CD14-positive monocyte (primary cell): ENCODE data around the gene LOXHD1. TPM values are rescaled to one million over a fixed set of nuclear protein-coding genes. Genes with fewer than 3 reads are reported as not detected.

Source experiments
- DNase-seq, 3 donors: peaks; one replicate each; pipeline ENCODE4 v3.0.0-alpha.2; 2011 to 2022
- H2AFZ ChIP-seq: 2 replicates; pipeline ENCODE4 v1.6.0; 2012; ENCODE audit warnings: mild to moderate bottlenecking, low read depth, low read length, inconsistent platforms; ENCODE audit not compliant: insufficient read depth, poor library complexity, severe bottlenecking
- H3K27ac ChIP-seq, 2 donors: 1 replicate in 1 of 2; 2 replicates in 1 of 2; pipeline ENCODE4 v1.5.1; 2012 to 2013; ENCODE audit warnings: low read length in 2 of 2, control low read depth in 1 of 2, inconsistent platforms in 1 of 2, low read depth in 1 of 2, mild to moderate bottlenecking in 1 of 2
- H3K27me3 ChIP-seq, 2 donors: one replicate each; pipeline versions ENCODE4 v1.6.0 to v1.6.1; 2011 to 2013; ENCODE audit warnings: low read length in 2 of 2; ENCODE audit not compliant: control insufficient read depth in 2 of 2, insufficient read depth in 2 of 2
- H3K36me3 ChIP-seq, 2 donors: replicated peaks in 1 of 2; 1 replicate in 1 of 2; 2 replicates in 1 of 2; pipeline versions ENCODE4 v1.5.1 to v1.6.1; 2012 to 2013; ENCODE audit warnings: low read length in 2 of 2, control low read depth in 1 of 2, inconsistent platforms in 1 of 2, mild to moderate bottlenecking in 1 of 2; ENCODE audit not compliant: insufficient read depth in 2 of 2, control insufficient read depth in 1 of 2
- H3K4me1 ChIP-seq, 2 donors: 1 replicate in 1 of 2; 2 replicates in 1 of 2; pipeline versions ENCODE4 v1.5.1 to v1.6.1; 2012 to 2013; ENCODE audit warnings: low read length in 2 of 2, control low read depth in 1 of 2, inconsistent platforms in 1 of 2, mild to moderate bottlenecking in 1 of 2, moderate library complexity in 1 of 2; ENCODE audit not compliant: insufficient read depth in 2 of 2, control insufficient read depth in 1 of 2
- H3K4me2 ChIP-seq: replicated peaks from 2 replicates; pipeline ENCODE3; 2012; ENCODE audit warnings: low read length, moderate library complexity, mild to moderate bottlenecking; ENCODE audit not compliant: poor library complexity, severe bottlenecking; ENCODE audit errors: extremely low read depth
- H3K4me3 ChIP-seq, 3 experiments: fragments of 200-600 bp in 1 of 3; sonication (generic) in 1 of 3; replicated peaks in 1 of 3; 1 replicate in 2 of 3; 2 replicates in 1 of 3; pipeline ENCODE4 v1.5.1; 2011 to 2013; ENCODE audit warnings: low read length in 3 of 3, mild to moderate bottlenecking in 3 of 3, control low read depth in 2 of 3, low read depth in 2 of 3, inconsistent platforms in 1 of 3, moderate library complexity in 1 of 3
- H3K79me2 ChIP-seq: 2 replicates; pipeline ENCODE4 v1.6.0; 2012; ENCODE audit warnings: mild to moderate bottlenecking, control low read depth, inconsistent platforms, low read length, moderate library complexity; ENCODE audit not compliant: insufficient read depth
- H3K9ac ChIP-seq: 2 replicates; pipeline ENCODE4 v1.6.0; 2017; ENCODE audit warnings: low read length, mild to moderate bottlenecking; ENCODE audit not compliant: insufficient read depth, poor library complexity, severe bottlenecking
- H3K9me3 ChIP-seq, 2 donors: replicated peaks in 1 of 2; 1 replicate in 1 of 2; 2 replicates in 1 of 2; pipeline versions ENCODE4 v1.5.1 to v1.6.1; 2012 to 2013; ENCODE audit warnings: low read length in 2 of 2, control low read depth in 1 of 2; ENCODE audit not compliant: control insufficient read depth in 1 of 2, insufficient read depth in 1 of 2
- H4K20me1 ChIP-seq: 2 replicates; pipeline ENCODE4 v1.6.0; 2012; ENCODE audit warnings: mild to moderate bottlenecking, low read length, control low read depth, moderate library complexity; ENCODE audit not compliant: insufficient read depth
- H3K27ac Mint-ChIP-seq, 7 donors: one replicate each; pipeline ENCODE4 v1.8.0; 2020; ENCODE audit warnings: mild to moderate bottlenecking in 7 of 7, mixed read lengths in 7 of 7, moderate library complexity in 6 of 7, inconsistent platforms in 2 of 7
- H3K27me3 Mint-ChIP-seq, 3 donors: one replicate each; pipeline ENCODE4 v1.8.0; 2021 to 2022; ENCODE audit warnings: low read depth in 3 of 3, mild to moderate bottlenecking in 3 of 3, mixed read lengths in 3 of 3, moderate library complexity in 3 of 3, inconsistent platforms in 1 of 3
- H3K36me3 Mint-ChIP-seq, 2 donors: one replicate each; pipeline ENCODE4 v1.8.0; 2020; ENCODE audit warnings: mixed read lengths in 2 of 2, inconsistent platforms in 1 of 2, mild to moderate bottlenecking in 1 of 2
- H3K4me1 Mint-ChIP-seq: one replicate; pipeline ENCODE4 v1.8.0; 2020; ENCODE audit warnings: mild to moderate bottlenecking, mixed read lengths
- H3K4me3 Mint-ChIP-seq, 2 donors: one replicate each; pipeline ENCODE4 v1.8.0; 2020; ENCODE audit warnings: mild to moderate bottlenecking in 2 of 2, mixed read lengths in 2 of 2, moderate library complexity in 1 of 2
- H3K9me3 Mint-ChIP-seq, 7 donors: one replicate each; pipeline ENCODE4 v1.8.0; 2020 to 2022; ENCODE audit warnings: mixed read lengths in 7 of 7, mild to moderate bottlenecking in 6 of 7, moderate library complexity in 6 of 7, inconsistent platforms in 2 of 7
- CTCF ChIP-seq: fragments of 200-600 bp; IDR thresholded peaks from one replicate; pipeline ENCODE4 v1.8.0; 2022; ENCODE audit warnings: antibody characterized with exemption, mild to moderate bottlenecking
- WGBS: methylation state at CpG from one replicate; pipeline ENCODE4 v1.1.5; 2013; ENCODE audit warnings: missing lambda C conversion rate; ENCODE audit not compliant: insufficient coverage; 5-methylcytosine and 5-hydroxymethylcytosine counted together
- intact Hi-C, 2 donors: fragments of 100-400 bp; cut with micrococcal nuclease; formaldehyde crosslinking; loops; one replicate each; pipeline versions ENCODE4 v1.15.0 to v1.15.1; 2023
- polyA plus RNA-seq, 3 donors: library from polyadenylated mRNA; depleted of rRNA in 1 of 3; unstranded in 2 of 3; stranded (reverse) in 1 of 3; fragments of 300-500 nt in 2 of 3; fragments of >200 nt in 1 of 3; fragmentation: Illumina TruSeq in 2 of 3; gene quantifications; 1 replicate in 2 of 3; 2 replicates in 1 of 3; pipeline ENCODE4 v1.2.3, GENCODE V29; 2012 to 2021

LOXHD1 gene
- polyA plus RNA-seq, 3 donors: 0.33 to 10.9 (median 0.61) TPM

- H3K36me3 Mint-ChIP-seq: no peaks in the 10 kb centered on the region
- DNase-seq: no peak
- H3K4me3 Mint-ChIP-seq: no peak overlapping the region
- peak overlapping the region in 1 of 7 donors; percentile 11 for H3K27ac Mint-ChIP-seq
- Histone ChIP-seq H4K20me1 (no peaks in the 10 kb centered on the region), H3K4me3 (no peak overlapping the region), H2AFZ (no peak overlapping the region), H3K36me3 (no peaks in the 10 kb centered on the region), H3K4me1 (peaks cover 6% of the 10 kb centered on the region in 2 donors), H3K27me3 (no peaks in the 10 kb centered on the region), H3K79me2 (no peaks in the 10 kb centered on the region), H3K9me3 (no peaks in the 10 kb centered on the region), H3K27ac (no peak overlapping the region), H3K4me2 (no peak overlapping the region), H3K9ac (no peak overlapping the region)
- H3K27me3 Mint-ChIP-seq: peaks cover 0 to 4% (median 3%) of the 10 kb centered on the region in 3 donors
- no peak for TF ChIP-seq CTCF
- H3K9me3 Mint-ChIP-seq: peaks cover 0 to 3% (median 0%) of the 10 kb centered on the region in 7 donors
- peaks cover 4% of the 10 kb centered on the region for H3K4me1 Mint-ChIP-seq
- intact Hi-C loops: no loop called here
- WGBS: 100% methylated on average over 2 of the region's 2 CpGs
Measured at GRCh38 chr18:46621871-46622270, 35.1 kb downstream of the LOXHD1 start.

DNA sequence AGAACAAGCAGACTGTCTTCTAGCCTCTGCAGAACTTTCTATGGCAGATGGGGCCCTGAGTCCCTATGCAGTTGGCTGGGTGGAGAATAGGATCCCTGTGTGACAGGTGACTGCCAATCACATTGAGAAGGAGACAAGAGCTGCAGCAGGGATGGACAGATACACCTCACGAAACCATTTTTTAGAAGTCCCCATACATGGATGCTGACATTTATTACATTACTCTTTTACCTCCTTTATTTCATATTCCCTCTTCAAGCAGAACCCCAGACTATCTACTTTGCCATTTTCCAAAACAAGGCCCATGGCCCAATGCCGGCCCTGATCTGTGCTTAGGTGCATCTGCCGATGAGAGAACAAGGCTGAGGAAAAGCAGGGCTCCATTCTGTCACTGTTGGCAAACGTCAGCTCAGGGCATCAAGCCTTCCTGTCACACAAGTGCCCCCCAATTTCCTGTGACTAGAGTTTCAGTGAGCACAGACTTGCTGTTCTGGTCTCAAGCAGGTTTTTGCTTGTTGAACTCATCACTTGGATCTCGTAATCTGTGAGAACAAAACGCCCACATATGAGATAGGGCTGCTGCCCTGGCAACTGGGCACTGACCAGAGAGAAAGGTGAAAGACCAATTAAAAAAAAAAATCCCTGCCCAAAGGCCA lies 35.8 kb downstream of the LOXHD1 start:
- Mint-ChIP-seq H3K9me3 (peaks cover 0 to 3% (median 0%) of the 10 kb centered on the region in 7 donors), H3K27me3 (peaks cover 0 to 4% (median 3%) of the 10 kb centered on the region in 3 donors), H3K27ac (no peak overlapping the region), H3K36me3 (no peaks in the 10 kb centered on the region), H3K4me1 (peaks cover 4% of the 10 kb centered on the region), H3K4me3 (no peak overlapping the region)
- H3K27ac ChIP-seq: no peak overlapping the region
- H2AFZ ChIP-seq: no peak overlapping the region
- no peaks in the 10 kb centered on the region for H3K27me3 ChIP-seq
- no peaks in the 10 kb centered on the region for H3K36me3 ChIP-seq
- TF ChIP-seq CTCF: no peak
- whole genome bisulfite sequencing: 84% methylated on average over 6 of the region's 6 CpGs
- no peaks in the 10 kb centered on the region for H3K79me2 ChIP-seq
- no peak for DNase-seq
- H3K9ac ChIP-seq: no peak overlapping the region
- H3K4me2 ChIP-seq: no peak overlapping the region
- intact Hi-C loops: no loop called here
- no peaks in the 10 kb centered on the region for H3K9me3 ChIP-seq
- H4K20me1 ChIP-seq: no peaks in the 10 kb centered on the region
- peaks cover 6% of the 10 kb centered on the region in 2 donors for H3K4me1 ChIP-seq
- H3K4me3 ChIP-seq: no peak overlapping the region
